NT2/D1 (cell line): ENCODE data around the gene FAM53B.

Experiments
- SUZ12 ChIP-seq: IDR thresholded peaks from 2 replicates; pipeline ENCODE4 v1.6.1; 2011; ENCODE audit not compliant: insufficient read length, insufficient read depth; ENCODE audit errors: extremely low read depth
- ZNF274 ChIP-seq: IDR thresholded peaks from 2 replicates; pipeline ENCODE4 v1.6.1; 2011; ENCODE audit warnings: mild to moderate bottlenecking, low read depth, low read length

DNA sequence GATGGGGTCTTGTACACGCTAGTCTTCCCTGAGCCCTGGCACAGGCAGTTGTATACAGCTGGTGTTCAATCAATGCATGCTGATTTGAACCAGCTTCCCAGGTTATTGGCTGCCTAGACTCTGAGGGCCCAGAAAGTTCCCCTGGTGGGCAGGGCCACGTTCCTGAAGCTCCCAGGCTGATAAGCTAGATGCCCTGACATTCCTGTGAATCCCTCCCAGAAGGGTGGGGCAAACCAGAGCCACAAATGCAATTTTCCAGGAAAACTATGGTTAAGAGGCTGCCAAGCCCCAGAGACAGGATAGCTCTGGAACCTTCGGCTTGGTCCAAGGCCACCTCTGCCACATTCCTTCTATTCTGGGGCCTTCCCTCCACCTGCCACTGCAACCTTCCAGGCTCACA, 78.2 kb downstream of the FAM53B start:
- TF ChIP-seq ZNF274 (no peak), SUZ12 (no peak)
